HG03460 (cell line): Measurements from ENCODE around the gene HNRNPL.
A peak's percentile ranks its signal among the peaks of the same experiment; 100 is the strongest.
"Not testable (repeated sequence)": the region's sequence is repeated elsewhere in the genome, so short reads cannot be mapped to it uniquely, and the experiment has no call there.

Experiments used
- ATAC-seq: cut with Tn5 transposase; IDR thresholded peaks from one replicate; pipeline ENCODE4 v1.9.1; 2021; ENCODE audit not compliant: unreplicated experiment

The HNRNPL gene

GRCh38 chr19:38869836-38870607, 20.2 kb upstream of the HNRNPL start:
- ATAC-seq: peak; percentile 58

- no peak for ATAC-seq
Measured at GRCh38 chr19:38869160-38869835, 19.5 kb upstream of the HNRNPL start.

GRCh38 chr19:38868551-38868950, 18.8 kb upstream of the HNRNPL start:
- ATAC-seq: no peak

GRCh38 chr19:38867171-38867780, 17.5 kb upstream of the HNRNPL start:
- ATAC-seq: no peak

GRCh38 chr19:38862321-38863059, 12.7 kb upstream of the HNRNPL start:
- no peak for ATAC-seq

- no peak for ATAC-seq
Measured at GRCh38 chr19:38861368-38861767, 11.6 kb upstream of the HNRNPL start.

GRCh38 chr19:38859631-38860204, 9.9 kb upstream of the HNRNPL start:
- not testable (repeated sequence) for ATAC-seq

- no peak for ATAC-seq
Measured at GRCh38 chr19:38856813-38857212, 7.0 kb upstream of the HNRNPL start.

- ATAC-seq: not testable (repeated sequence)
Measured at GRCh38 chr19:38855751-38856150, 6.0 kb upstream of the HNRNPL start.

GRCh38 chr19:38854961-38855360, 5.2 kb upstream of the HNRNPL start:
- ATAC-seq: not testable (repeated sequence)

GRCh38 chr19:38853214-38853613, 3.4 kb upstream of the HNRNPL start:
- ATAC-seq: no peak

GRCh38 chr19:38852231-38853044, 2.7 kb upstream of the HNRNPL start:
- no peak for ATAC-seq

GRCh38 chr19:38851622-38852230, 1.9 kb upstream of the HNRNPL start:
- ATAC-seq: peak; percentile 15

- no peak for ATAC-seq
Measured at GRCh38 chr19:38850976-38851621, 1.3 kb upstream of the HNRNPL start.

- ATAC-seq: peak; percentile 62
Measured at GRCh38 chr19:38850436-38850975, 720 bp upstream of the HNRNPL start.

- ATAC-seq: peak; percentile 17
Measured at GRCh38 chr19:38849147-38849859, 483 bp downstream of the HNRNPL start.

- ATAC-seq: no peak
Measured at GRCh38 chr19:38848299-38849146, 1.3 kb downstream of the HNRNPL start.
